Chondrocyte (in vitro differentiated cells): ENCODE measurements around the gene COL4A2. TPM values are rescaled to one million over a fixed set of nuclear protein-coding genes. Genes with fewer than 3 reads are reported as not detected.
A peak's percentile ranks its signal among the peaks of the same experiment; 100 is the strongest.

Experiments
- DNase-seq: peaks from one replicate; pipeline ENCODE4 v3.0.0; 2021; ENCODE audit warnings: mixed read lengths, low spot score
- H3K27ac Mint-ChIP-seq: one replicate; pipeline ENCODE4 v1.8.0; 2021; ENCODE audit warnings: mild to moderate bottlenecking, moderate library complexity, mixed read lengths; ENCODE audit not compliant: unreplicated experiment
- H3K27me3 Mint-ChIP-seq: 2 replicates; pipeline ENCODE4 v1.8.0; 2021; ENCODE audit warnings: low read depth, mixed read lengths
- H3K36me3 Mint-ChIP-seq: 2 replicates; pipeline ENCODE4 v1.8.0; 2021; ENCODE audit warnings: low read depth, mixed read lengths
- H3K4me1 Mint-ChIP-seq: 2 replicates; pipeline ENCODE4 v1.8.0; 2021; ENCODE audit warnings: low read depth, mild to moderate bottlenecking, mixed read lengths
- H3K4me3 Mint-ChIP-seq: one replicate; pipeline ENCODE4 v1.8.0; 2021; ENCODE audit warnings: mild to moderate bottlenecking, moderate library complexity, mixed read lengths; ENCODE audit not compliant: unreplicated experiment
- H3K9me3 Mint-ChIP-seq: 2 replicates; pipeline ENCODE4 v1.8.0; 2021; ENCODE audit warnings: low read depth, mixed read lengths
- total RNA-seq: library from RNA; stranded (reverse); gene quantifications from 3 replicates; pipeline ENCODE4 v1.2.1, GENCODE V29; 2021
- TF ChIP-seq, protein P1 (sequence below): fragments of 200-600 bp; sonication (generic); IDR thresholded peaks from 2 replicates; pipeline ENCODE4 v1.5.0; 2021; ENCODE audit warnings: antibody characterized with exemption, mild to moderate bottlenecking, moderate library complexity

COL4A2 gene
- total RNA-seq, 1 donor from 2014 or later, result 2,366 TPM

DNA sequence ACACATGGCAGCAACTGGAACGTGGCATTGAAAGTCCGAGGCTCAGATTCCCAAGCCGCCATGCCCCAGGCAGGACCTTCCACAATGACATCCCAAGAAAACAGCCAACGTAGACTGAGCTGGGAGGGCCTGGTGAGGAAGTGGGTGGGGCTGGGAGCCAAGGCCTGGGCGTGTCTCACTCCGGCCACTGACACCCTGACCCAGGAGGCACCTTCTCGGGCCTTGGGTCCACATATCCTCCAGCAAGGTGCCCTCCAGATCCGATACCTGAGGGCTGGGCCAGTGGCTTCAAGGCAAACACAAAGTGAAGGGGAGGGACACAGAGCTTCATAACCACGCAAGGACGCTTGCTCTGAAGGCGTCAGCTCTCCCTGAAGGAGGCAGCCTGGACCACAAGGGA, 211.5 kb downstream of the COL4A2 start:
- no peak overlapping the region for H3K4me3 Mint-ChIP-seq
- peaks cover 17% of the 10 kb centered on the region for H3K36me3 Mint-ChIP-seq
- no peak for DNase-seq
- peaks cover 54% of the 10 kb centered on the region for H3K4me1 Mint-ChIP-seq
- H3K27me3 Mint-ChIP-seq, result no peaks in the 10 kb centered on the region
- H3K27ac Mint-ChIP-seq, result peak overlapping the region; percentile 45
- H3K9me3 Mint-ChIP-seq, result no peaks in the 10 kb centered on the region
- TF ChIP-seq, protein P1, sequence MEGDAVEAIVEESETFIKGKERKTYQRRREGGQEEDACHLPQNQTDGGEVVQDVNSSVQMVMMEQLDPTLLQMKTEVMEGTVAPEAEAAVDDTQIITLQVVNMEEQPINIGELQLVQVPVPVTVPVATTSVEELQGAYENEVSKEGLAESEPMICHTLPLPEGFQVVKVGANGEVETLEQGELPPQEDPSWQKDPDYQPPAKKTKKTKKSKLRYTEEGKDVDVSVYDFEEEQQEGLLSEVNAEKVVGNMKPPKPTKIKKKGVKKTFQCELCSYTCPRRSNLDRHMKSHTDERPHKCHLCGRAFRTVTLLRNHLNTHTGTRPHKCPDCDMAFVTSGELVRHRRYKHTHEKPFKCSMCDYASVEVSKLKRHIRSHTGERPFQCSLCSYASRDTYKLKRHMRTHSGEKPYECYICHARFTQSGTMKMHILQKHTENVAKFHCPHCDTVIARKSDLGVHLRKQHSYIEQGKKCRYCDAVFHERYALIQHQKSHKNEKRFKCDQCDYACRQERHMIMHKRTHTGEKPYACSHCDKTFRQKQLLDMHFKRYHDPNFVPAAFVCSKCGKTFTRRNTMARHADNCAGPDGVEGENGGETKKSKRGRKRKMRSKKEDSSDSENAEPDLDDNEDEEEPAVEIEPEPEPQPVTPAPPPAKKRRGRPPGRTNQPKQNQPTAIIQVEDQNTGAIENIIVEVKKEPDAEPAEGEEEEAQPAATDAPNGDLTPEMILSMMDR, result no peak

DNA sequence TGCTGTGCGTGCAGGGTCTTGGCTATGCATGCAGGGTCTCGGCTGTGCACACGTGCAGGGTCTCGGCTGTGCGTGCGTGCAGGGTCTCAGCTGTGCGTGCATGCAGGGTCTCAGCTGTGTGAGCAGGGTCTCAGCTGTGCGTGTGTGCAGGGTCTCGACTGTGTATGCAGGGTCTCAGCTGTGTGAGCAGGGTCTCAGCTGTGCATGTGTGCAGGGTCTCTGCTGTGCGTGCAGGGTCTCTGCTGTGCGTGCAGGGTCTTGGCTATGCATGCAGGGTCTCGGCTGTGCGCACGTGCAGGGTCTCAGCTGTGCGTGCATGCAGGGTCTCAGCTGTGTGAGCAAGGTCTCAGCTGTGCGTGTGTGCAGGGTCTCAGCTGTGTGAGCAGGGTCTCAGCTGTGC, 212.0 kb downstream of the COL4A2 start:
- H3K4me1 Mint-ChIP-seq, result peaks cover 59% of the 10 kb centered on the region
- DNase-seq, result no peak
- H3K27ac Mint-ChIP-seq, result no peak overlapping the region
- no peaks in the 10 kb centered on the region for H3K27me3 Mint-ChIP-seq
- TF ChIP-seq, protein P1, result no peak
- no peaks in the 10 kb centered on the region for H3K9me3 Mint-ChIP-seq
- H3K4me3 Mint-ChIP-seq, result no peak overlapping the region
- peaks cover 12% of the 10 kb centered on the region for H3K36me3 Mint-ChIP-seq

DNA sequence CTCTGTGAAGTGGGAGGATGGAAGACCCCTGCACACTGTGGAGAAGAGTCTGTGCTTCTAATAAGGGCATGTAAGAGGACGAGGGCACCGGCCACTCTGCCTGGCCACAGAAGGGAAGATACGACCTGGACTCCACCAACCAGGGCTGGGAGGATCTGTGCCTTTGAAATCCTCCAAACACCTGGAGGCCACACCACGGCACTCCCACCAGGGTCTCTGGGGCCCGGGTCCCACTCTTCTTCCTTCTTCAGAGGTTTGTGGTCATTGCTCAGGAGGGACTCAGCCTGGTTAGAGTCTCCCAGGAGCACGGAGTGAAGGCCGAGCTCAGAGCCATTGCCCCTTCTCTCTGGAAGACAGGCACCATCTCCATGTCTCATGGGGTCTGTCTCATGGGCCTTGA, 212.4 kb downstream of the COL4A2 start:
- no peak for DNase-seq
- no peaks in the 10 kb centered on the region for H3K9me3 Mint-ChIP-seq
- TF ChIP-seq, protein P1, result no peak
- H3K36me3 Mint-ChIP-seq, result peaks cover 8% of the 10 kb centered on the region
- H3K4me1 Mint-ChIP-seq, result peaks cover 63% of the 10 kb centered on the region
- H3K27me3 Mint-ChIP-seq, result no peaks in the 10 kb centered on the region
- H3K27ac Mint-ChIP-seq, result peak overlapping the region; percentile 32
- no peak overlapping the region for H3K4me3 Mint-ChIP-seq

DNA sequence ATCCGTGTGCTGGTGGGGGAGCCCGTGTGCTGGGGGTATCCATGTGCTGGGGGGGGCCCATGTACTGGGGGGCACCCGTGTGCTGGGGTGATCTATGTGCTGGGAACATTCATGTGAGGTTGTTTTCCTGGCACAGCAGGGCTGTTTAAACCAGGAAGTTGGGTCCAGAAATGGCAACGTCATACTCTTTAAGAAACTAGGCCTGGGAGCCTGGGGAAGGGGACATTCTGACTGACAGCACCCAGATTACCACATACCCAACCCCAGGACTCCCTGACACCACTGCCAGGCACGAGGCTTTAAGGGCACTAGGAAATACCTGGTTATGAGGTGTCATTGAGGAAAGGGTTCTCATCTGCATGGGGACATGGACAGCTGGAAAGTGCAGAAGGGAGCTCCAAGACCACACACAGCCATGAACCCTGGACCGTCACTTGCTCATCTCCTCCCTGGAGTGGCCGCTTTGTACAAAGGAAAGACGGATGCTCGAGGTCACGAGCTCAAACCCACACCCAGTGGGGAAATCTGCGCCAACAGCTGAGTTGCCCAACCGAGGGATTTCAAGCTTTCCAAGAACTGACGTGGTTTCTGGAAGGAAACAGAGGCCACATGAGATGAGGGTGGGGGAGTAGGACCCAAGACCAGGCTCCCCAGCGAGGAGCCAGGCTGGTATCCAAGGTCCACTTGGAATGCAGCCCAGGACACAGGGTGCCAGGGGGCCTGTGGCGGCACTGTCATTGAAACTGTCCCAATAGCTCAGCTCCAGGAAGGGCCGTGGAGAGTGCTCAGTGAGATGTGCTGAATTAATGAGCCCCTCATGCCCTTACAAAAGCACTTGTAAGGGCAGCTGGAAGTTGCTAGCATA, 213.6 kb downstream of the COL4A2 start:
- Mint-ChIP-seq H3K4me3 (no peak overlapping the region), H3K27me3 (no peaks in the 10 kb centered on the region), H3K27ac (peak overlapping the region; percentile 90), H3K9me3 (no peaks in the 10 kb centered on the region), H3K36me3 (no peaks in the 10 kb centered on the region), H3K4me1 (peaks cover 73% of the 10 kb centered on the region)
- TF ChIP-seq, protein P1, result no peak
- DNase-seq, result no peak

DNA sequence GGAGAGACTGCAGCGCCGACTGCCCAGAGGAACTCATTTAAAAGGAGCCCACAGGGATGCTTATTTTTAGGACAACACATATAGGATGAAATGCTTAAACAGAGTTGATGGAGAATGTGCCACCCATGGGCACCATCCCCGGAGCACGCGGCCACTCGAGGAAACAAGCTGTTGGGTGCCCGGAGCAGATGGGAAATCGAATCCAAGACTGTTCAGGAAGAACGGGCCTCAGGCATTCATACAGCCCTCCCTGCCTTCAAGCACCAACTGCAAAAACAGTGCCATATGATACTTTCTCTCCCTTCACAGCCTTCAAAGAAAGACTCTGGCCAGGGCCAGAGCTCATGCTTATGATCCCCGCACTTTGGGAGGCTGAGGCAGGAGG, 214.2 kb downstream of the COL4A2 start:
- no peak for DNase-seq

More for the DNA sequence above, 214.2 kb downstream of the COL4A2 start:
- Mint-ChIP-seq H3K27me3 (no peaks in the 10 kb centered on the region), H3K9me3 (no peaks in the 10 kb centered on the region), H3K4me1 (peaks cover 80% of the 10 kb centered on the region), H3K27ac (peak overlapping the region; percentile 90), H3K36me3 (no peaks in the 10 kb centered on the region), H3K4me3 (no peak overlapping the region)
- TF ChIP-seq, protein P1, result no peak
